ENCODE data around the gene TMTC2.
"Not testable (repeated sequence)": the region's sequence is repeated elsewhere in the genome, so short reads cannot be mapped to it uniquely, and the experiment has no call there.

GRCh38 chr12:82845076-82845475, 158.4 kb downstream of the TMTC2 start:
- not testable (repeated sequence) for TF ChIP-seq EZH2 (IDR thresholded peaks at IDR 0.05; ENCODE audit: borderline replicate concordance, insufficient read depth, low read depth, low read length, poor library complexity, severe bottlenecking); CTCF (IDR thresholded peaks at IDR 0.05)

All from B cell (primary cell).